ENCODE measurements around the gene C16orf46.

The C16orf46 gene

GRCh38 chr16:81060576-81061306, 16.3 kb downstream of the C16orf46 start:
- DNase-seq: no peak
- H3K4me1 ChIP-seq (ENCODE audit: control insufficient read depth, insufficient read depth, low read length, poor library complexity, severe bottlenecking): no peaks in the 10 kb centered on the region
- H3K27ac ChIP-seq (ENCODE audit: insufficient read depth, low read length, poor library complexity, severe bottlenecking): no peak overlapping the region
- H3K9me3 ChIP-seq (ENCODE audit: control insufficient read depth, low read length): no peaks in the 10 kb centered on the region
- H3K4me3 ChIP-seq (ENCODE audit: insufficient read depth, low read depth, low read length, poor library complexity, severe bottlenecking): no peak overlapping the region
- no peaks in the 10 kb centered on the region for H3K27me3 ChIP-seq (replicated peaks; ENCODE audit: control insufficient read depth, insufficient read depth, low read length, poor library complexity, severe bottlenecking)
- no peaks in the 10 kb centered on the region for H3K36me3 ChIP-seq (ENCODE audit: control insufficient read depth, insufficient read depth, low read length)

- no peaks in the 10 kb centered on the region for H3K27me3 ChIP-seq (replicated peaks; ENCODE audit: control insufficient read depth, insufficient read depth, low read length, poor library complexity, severe bottlenecking)
- no peaks in the 10 kb centered on the region for H3K36me3 ChIP-seq (ENCODE audit: control insufficient read depth, insufficient read depth, low read length)
- no peak overlapping the region for H3K27ac ChIP-seq (ENCODE audit: insufficient read depth, low read length, poor library complexity, severe bottlenecking)
- no peaks in the 10 kb centered on the region for H3K9me3 ChIP-seq (ENCODE audit: control insufficient read depth, low read length)
- H3K4me3 ChIP-seq (ENCODE audit: insufficient read depth, low read depth, low read length, poor library complexity, severe bottlenecking): no peak overlapping the region
- H3K4me1 ChIP-seq (ENCODE audit: control insufficient read depth, insufficient read depth, low read length, poor library complexity, severe bottlenecking): no peaks in the 10 kb centered on the region
- DNase-seq: no peak
Observed at GRCh38 chr16:81053761-81054160, 23.3 kb downstream of the C16orf46 start.

- Histone ChIP-seq H3K36me3 (ENCODE audit: control insufficient read depth, insufficient read depth, low read length) (peaks cover 44% of the 10 kb centered on the region), H3K27me3 (replicated peaks; ENCODE audit: control insufficient read depth, insufficient read depth, low read length, poor library complexity, severe bottlenecking) (no peaks in the 10 kb centered on the region), H3K27ac (ENCODE audit: insufficient read depth, low read length, poor library complexity, severe bottlenecking) (no peak overlapping the region), H3K9me3 (ENCODE audit: control insufficient read depth, low read length) (no peaks in the 10 kb centered on the region), H3K4me3 (ENCODE audit: insufficient read depth, low read depth, low read length, poor library complexity, severe bottlenecking) (no peak overlapping the region), H3K4me1 (ENCODE audit: control insufficient read depth, insufficient read depth, low read length, poor library complexity, severe bottlenecking) (no peaks in the 10 kb centered on the region)
- DNase-seq: no peak
Observed at GRCh38 chr16:81042821-81043220, 34.2 kb downstream of the C16orf46 start.

DNA sequence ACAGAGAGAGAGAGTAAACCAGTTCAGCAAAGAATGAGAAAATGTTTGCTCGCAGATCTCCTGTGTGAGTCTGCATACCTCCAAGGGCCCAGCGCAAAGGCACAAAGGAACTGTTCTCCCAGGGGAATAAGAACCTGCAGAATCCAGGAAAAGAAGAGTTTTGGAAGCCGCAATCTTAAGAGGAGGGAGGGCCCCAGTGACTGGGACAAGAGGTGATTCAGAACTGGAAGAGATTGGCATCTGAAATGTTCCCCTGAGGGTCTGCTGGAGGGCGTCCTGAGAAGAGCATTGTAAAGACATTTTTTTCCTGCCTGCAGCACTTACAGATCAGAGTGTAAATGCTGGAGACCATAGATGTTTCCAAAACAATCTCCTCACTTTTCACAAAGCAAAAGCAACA, 35.3 kb downstream of the C16orf46 start:
- H3K36me3 ChIP-seq (ENCODE audit: control insufficient read depth, insufficient read depth, low read length): peaks cover 44% of the 10 kb centered on the region

DNA sequence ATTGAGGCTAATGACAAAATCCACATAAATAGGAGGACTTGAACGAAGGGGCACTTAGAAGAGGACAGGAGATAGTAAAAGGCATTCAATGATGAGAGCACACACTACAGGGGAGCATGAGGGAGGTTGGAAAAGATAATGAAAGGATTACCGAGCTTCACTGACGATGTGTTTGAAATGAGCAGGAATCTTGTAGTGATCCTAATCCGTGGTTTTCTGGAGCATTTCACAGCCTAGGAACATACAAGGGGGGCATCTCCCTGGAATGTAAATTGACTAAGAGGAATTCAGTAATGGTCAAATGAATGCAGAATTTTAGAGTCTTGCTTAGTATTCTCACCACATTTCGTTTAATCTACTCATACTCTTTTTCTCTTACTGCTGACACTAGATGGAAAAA, 36.2 kb downstream of the C16orf46 start:
- Histone ChIP-seq H3K27ac (ENCODE audit: insufficient read depth, low read length, poor library complexity, severe bottlenecking) (no peak overlapping the region), H3K9me3 (ENCODE audit: control insufficient read depth, low read length) (no peaks in the 10 kb centered on the region), H3K4me1 (ENCODE audit: control insufficient read depth, insufficient read depth, low read length, poor library complexity, severe bottlenecking) (peaks cover 7% of the 10 kb centered on the region), H3K27me3 (replicated peaks; ENCODE audit: control insufficient read depth, insufficient read depth, low read length, poor library complexity, severe bottlenecking) (no peaks in the 10 kb centered on the region), H3K4me3 (ENCODE audit: insufficient read depth, low read depth, low read length, poor library complexity, severe bottlenecking) (no peak overlapping the region), H3K36me3 (ENCODE audit: control insufficient read depth, insufficient read depth, low read length) (peaks cover 44% of the 10 kb centered on the region)
- no peak for DNase-seq

More for the DNA sequence above, 35.3 kb downstream of the C16orf46 start:
- Histone ChIP-seq H3K4me3 (ENCODE audit: insufficient read depth, low read depth, low read length, poor library complexity, severe bottlenecking) (no peak overlapping the region), H3K4me1 (ENCODE audit: control insufficient read depth, insufficient read depth, low read length, poor library complexity, severe bottlenecking) (peaks cover 4% of the 10 kb centered on the region), H3K27me3 (replicated peaks; ENCODE audit: control insufficient read depth, insufficient read depth, low read length, poor library complexity, severe bottlenecking) (no peaks in the 10 kb centered on the region), H3K9me3 (ENCODE audit: control insufficient read depth, low read length) (no peaks in the 10 kb centered on the region), H3K27ac (ENCODE audit: insufficient read depth, low read length, poor library complexity, severe bottlenecking) (no peak overlapping the region)
- no peak for DNase-seq

- no peak overlapping the region for H3K27ac ChIP-seq (ENCODE audit: insufficient read depth, low read length, poor library complexity, severe bottlenecking)
- H3K4me1 ChIP-seq (ENCODE audit: control insufficient read depth, insufficient read depth, low read length, poor library complexity, severe bottlenecking): peaks cover 7% of the 10 kb centered on the region
- no peaks in the 10 kb centered on the region for H3K27me3 ChIP-seq (replicated peaks; ENCODE audit: control insufficient read depth, insufficient read depth, low read length, poor library complexity, severe bottlenecking)
- H3K4me3 ChIP-seq (ENCODE audit: insufficient read depth, low read depth, low read length, poor library complexity, severe bottlenecking): no peak overlapping the region
- no peak for DNase-seq
- peaks cover 39% of the 10 kb centered on the region for H3K36me3 ChIP-seq (ENCODE audit: control insufficient read depth, insufficient read depth, low read length)
- no peaks in the 10 kb centered on the region for H3K9me3 ChIP-seq (ENCODE audit: control insufficient read depth, low read length)
Observed at GRCh38 chr16:81040131-81040530, 36.9 kb downstream of the C16orf46 start.

DNA sequence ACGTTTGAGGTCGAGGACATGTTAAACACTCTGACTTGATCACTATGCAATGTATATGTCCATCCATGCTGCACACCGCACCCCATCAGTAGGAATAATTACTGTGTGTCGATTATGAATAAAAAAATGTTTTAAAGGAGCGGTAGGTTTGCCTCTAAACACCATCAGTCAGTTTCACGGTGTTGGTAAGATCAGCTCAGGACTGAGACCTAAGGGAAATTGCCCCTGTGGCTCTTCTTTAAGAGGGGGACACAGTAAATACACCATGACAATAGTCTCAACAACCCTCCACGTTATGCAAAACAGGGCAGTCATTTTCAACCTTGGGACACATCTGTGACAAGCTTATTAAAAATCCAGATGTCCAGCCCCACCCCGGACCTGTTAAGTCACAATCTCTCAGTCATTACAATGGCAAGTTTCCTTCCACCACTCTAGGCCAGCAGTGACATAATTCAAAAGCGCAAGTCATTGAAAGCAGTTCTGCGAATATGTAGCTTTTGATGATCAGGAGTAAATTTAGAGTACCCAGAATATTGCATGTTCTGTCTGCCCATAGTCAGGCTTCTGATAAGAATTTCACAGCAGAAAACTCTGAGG, 40.2 kb downstream of the C16orf46 start:
- Histone ChIP-seq H3K27ac (ENCODE audit: insufficient read depth, low read length, poor library complexity, severe bottlenecking) (no peak overlapping the region), H3K36me3 (ENCODE audit: control insufficient read depth, insufficient read depth, low read length) (peaks cover 9% of the 10 kb centered on the region), H3K9me3 (ENCODE audit: control insufficient read depth, low read length) (no peaks in the 10 kb centered on the region), H3K4me1 (ENCODE audit: control insufficient read depth, insufficient read depth, low read length, poor library complexity, severe bottlenecking) (peaks cover 7% of the 10 kb centered on the region), H3K4me3 (ENCODE audit: insufficient read depth, low read depth, low read length, poor library complexity, severe bottlenecking) (peak overlapping the region; percentile 64), H3K27me3 (replicated peaks; ENCODE audit: control insufficient read depth, insufficient read depth, low read length, poor library complexity, severe bottlenecking) (no peaks in the 10 kb centered on the region)
- no peak for DNase-seq

DNA sequence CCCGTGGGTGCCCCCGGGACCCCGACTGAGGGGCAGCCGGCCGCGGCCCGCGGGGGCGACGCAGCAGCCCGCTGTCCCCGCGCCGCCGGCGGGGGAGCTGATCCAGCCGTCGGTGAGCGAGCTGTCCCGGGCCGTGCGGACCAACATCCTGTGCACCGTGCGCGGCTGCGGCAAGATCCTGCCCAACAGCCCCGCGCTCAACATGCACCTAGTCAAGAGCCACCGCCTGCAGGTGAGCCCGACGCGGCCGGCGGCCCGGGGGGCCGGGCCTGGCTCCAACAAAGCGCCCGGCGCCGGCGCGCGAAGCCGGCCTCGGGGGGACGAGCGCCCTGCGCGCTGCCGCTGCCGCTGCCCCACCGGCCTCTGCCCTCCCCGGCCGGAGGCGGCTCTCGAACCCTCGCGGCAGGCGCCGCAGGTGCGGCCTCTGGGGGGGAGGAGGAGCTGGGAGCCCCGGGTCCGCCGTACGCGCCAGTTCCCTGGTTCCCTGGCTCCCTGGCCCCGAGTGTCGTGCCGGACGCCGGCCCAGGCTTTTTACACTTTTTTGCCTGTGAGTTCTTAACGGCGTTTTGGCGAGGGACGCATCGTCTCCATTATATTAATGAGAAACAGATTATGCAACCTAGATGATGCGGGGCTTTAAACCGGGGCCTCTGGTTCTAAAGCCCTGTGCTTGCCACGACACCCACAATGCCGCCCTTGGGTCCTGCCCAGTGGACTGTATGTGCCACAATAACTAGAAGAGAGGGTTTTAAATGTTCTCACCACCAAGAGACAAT, 40.9 kb downstream of the C16orf46 start:
- peak; percentile 35 to 45 (median 37) for DNase-seq
- Histone ChIP-seq H3K4me3 (ENCODE audit: insufficient read depth, low read depth, low read length, poor library complexity, severe bottlenecking) (peak overlapping the region; percentile 64), H3K36me3 (ENCODE audit: control insufficient read depth, insufficient read depth, low read length) (peaks cover 6% of the 10 kb centered on the region), H3K9me3 (ENCODE audit: control insufficient read depth, low read length) (no peaks in the 10 kb centered on the region), H3K27me3 (replicated peaks; ENCODE audit: control insufficient read depth, insufficient read depth, low read length, poor library complexity, severe bottlenecking) (no peaks in the 10 kb centered on the region), H3K27ac (ENCODE audit: insufficient read depth, low read length, poor library complexity, severe bottlenecking) (peak overlapping the region; percentile 19), H3K4me1 (ENCODE audit: control insufficient read depth, insufficient read depth, low read length, poor library complexity, severe bottlenecking) (peaks cover 7% of the 10 kb centered on the region)

- peak within 1 kb of the TSS; percentile 19 for H3K27ac ChIP-seq (ENCODE audit: insufficient read depth, low read length, poor library complexity, severe bottlenecking)
- H3K27me3 ChIP-seq (replicated peaks; ENCODE audit: control insufficient read depth, insufficient read depth, low read length, poor library complexity, severe bottlenecking): no peaks in the 10 kb centered on the region
- H3K4me3 ChIP-seq (ENCODE audit: insufficient read depth, low read depth, low read length, poor library complexity, severe bottlenecking): peak within 1 kb of the TSS; percentile 64
- no peaks in the 10 kb centered on the region for H3K9me3 ChIP-seq (ENCODE audit: control insufficient read depth, low read length)
- DNase-seq: peak; percentile 76 to 81 (median 80)
- no peaks in the 10 kb centered on the region for H3K36me3 ChIP-seq (ENCODE audit: control insufficient read depth, insufficient read depth, low read length)
- peaks cover 7% of the 10 kb centered on the region for H3K4me1 ChIP-seq (ENCODE audit: control insufficient read depth, insufficient read depth, low read length, poor library complexity, severe bottlenecking)
Observed at GRCh38 chr16:81035398-81035974, 41.6 kb downstream of the C16orf46 start, which contains the start of gene ATMIN. TSS of gene ATMIN (plus strand) at chr16:81035842. CDS start at chr16:81035871, 29 bp downstream.
